ENCODE measurements around the gene MSMP. TPM values are rescaled to one million over a fixed set of nuclear protein-coding genes. Genes with fewer than 3 reads are reported as not detected.
A peak's percentile ranks its signal among the peaks of the same experiment; 100 is the strongest.

The MSMP gene
- total RNA-seq, 4 donors from 2014 or later, result not detected

DNA sequence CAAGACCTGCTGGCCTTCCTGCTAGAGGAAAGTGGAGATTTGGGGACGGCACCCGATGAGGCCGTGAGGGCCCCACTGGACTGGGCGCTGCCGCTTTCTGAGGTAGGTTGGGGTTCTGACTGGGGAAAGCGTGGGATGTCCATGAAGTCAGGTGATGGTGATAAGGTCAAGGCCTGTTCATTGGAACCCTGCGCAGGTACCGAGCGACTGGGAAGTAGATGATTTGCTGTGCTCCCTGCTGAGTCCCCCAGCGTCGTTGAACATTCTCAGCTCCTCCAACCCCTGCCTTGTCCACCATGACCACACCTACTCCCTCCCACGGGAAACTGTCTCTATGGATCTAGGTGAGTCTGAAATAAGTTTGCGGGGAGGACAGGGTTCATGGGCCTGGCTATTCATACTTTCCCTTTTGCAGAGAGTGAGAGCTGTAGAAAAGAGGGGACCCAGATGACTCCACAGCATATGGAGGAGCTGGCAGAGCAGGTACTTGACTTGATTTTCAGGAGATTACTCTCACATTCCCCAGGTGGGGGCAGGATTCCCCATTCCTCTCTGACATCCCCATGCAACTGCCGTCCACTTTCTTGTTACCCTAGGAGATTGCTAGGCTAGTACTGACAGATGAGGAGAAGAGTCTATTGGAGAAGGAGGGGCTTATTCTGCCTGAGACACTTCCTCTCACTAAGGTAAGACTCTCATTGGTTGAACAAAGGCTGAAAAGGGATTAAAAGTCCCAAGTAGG, 21.1 kb downstream of the MSMP start:
- TF ChIP-seq EP300 (IDR thresholded peaks at IDR 0.05; ENCODE audit: low read depth), result no peak
- TF ChIP-seq, protein P1, sequence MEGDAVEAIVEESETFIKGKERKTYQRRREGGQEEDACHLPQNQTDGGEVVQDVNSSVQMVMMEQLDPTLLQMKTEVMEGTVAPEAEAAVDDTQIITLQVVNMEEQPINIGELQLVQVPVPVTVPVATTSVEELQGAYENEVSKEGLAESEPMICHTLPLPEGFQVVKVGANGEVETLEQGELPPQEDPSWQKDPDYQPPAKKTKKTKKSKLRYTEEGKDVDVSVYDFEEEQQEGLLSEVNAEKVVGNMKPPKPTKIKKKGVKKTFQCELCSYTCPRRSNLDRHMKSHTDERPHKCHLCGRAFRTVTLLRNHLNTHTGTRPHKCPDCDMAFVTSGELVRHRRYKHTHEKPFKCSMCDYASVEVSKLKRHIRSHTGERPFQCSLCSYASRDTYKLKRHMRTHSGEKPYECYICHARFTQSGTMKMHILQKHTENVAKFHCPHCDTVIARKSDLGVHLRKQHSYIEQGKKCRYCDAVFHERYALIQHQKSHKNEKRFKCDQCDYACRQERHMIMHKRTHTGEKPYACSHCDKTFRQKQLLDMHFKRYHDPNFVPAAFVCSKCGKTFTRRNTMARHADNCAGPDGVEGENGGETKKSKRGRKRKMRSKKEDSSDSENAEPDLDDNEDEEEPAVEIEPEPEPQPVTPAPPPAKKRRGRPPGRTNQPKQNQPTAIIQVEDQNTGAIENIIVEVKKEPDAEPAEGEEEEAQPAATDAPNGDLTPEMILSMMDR (IDR thresholded peaks at IDR 0.05), result no peak
- peak in 2 of 3 donors; percentile 6 to 18 for TF ChIP-seq POLR2AphosphoS5 (IDR thresholded peaks at IDR 0.05)
- TF ChIP-seq POLR2A (IDR thresholded peaks at IDR 0.05), result no peak
- peaks cover 0 to 31% (median 15%) of the 10 kb centered on the region in 4 donors for H3K36me3 ChIP-seq

DNA sequence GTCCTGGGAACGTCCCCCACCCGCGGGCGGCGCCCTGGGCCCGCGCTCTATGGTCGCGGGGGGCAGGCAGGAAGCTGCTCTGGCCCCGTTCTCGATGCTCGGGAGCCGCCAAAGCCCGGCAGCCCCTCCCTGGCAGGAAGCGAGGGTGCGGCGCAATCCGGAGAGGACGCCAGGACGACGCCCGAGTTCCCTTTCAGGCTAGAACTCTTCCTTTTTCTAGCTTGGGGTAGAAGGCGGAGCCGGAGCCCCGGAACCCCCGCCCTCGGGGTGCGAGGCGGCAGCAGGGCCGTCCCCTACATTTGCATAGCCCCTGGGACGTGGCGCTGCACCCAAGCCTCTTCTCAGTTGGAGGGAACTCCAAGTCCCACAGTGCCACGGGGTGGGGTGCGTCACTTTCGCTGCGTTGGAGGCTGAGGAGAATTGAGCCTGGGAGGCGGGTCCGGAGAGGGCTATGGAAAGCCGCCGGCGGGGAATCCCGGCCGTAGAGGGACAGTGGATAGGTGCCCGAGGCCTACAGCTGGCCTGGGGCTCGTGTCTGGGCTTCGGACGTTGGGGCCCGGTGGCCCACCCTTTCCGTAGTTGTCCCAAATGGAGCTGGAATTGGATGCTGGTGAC, 21.8 kb downstream of the MSMP start, which contains the start of the genes CREB3 and TLN1:
TSS of gene CREB3 (plus strand) at position 482 of the 615 bp plus-strand sequence. CDS start at position 589, 107 bp downstream.
TSS of gene TLN1 (minus strand) at position 11 of the 615 bp plus-strand sequence. CDS start 6,501 bp downstream, outside the sequence.
- H3K36me3 ChIP-seq, result peaks cover 0 to 25% (median 12%) of the 10 kb centered on the region in 4 donors
- WGBS, 2 donors (ENCODE audit: low coverage in 1 of 2), result 1% methylated on average over 48 of the region's 49 CpGs; no CpG with 5 or more reads in 1 of the 2 donors
- TF ChIP-seq POLR2A (IDR thresholded peaks at IDR 0.05) (peak; percentile 81), EP300 (IDR thresholded peaks at IDR 0.05; ENCODE audit: low read depth) (no peak), POLR2AphosphoS5 (IDR thresholded peaks at IDR 0.05) (peak; percentile 55 to 91 (median 91))
- TF ChIP-seq, protein P1 (IDR thresholded peaks at IDR 0.05), result no peak
- H3K4me1 ChIP-seq, result peaks cover 36 to 67% (median 56%) of the 10 kb centered on the region in 4 donors
- no peaks in the 10 kb centered on the region for H3K27me3 ChIP-seq
- H3K27ac ChIP-seq, result peak within 1 kb of the TSS; percentile 94 to 98 (median 97)
- H3K4me3 ChIP-seq, result peak within 1 kb of the TSS; percentile 67 to 87 (median 78)
- H3K9me3 ChIP-seq, result no peaks in the 10 kb centered on the region
- peak; percentile 99 for DNase-seq
- intact Hi-C loops (cut with DNase I; ENCODE audit: low total_unique reads) (no loop called here), in situ Hi-C loops (cut with MboI; ENCODE audit: low pct_ligation_motif_present in 1 of 4, low pct_unique_long_range_greater_than_20kb in 1 of 4, low sequenced_read_pairs in 3 of 4) (loop anchor here in 1 of 4 donors (10.0 kb wide), 1 partner anchor 83 kb away; the partner anchor contains the start of genes HINT2 and SPAG8)

More for the DNA sequence above, 21.1 kb downstream of the MSMP start:
- DNase-seq, result peak; percentile 47
- Histone ChIP-seq H3K9me3 (no peaks in the 10 kb centered on the region), H3K4me1 (peaks cover 32 to 60% (median 49%) of the 10 kb centered on the region in 4 donors), H3K4me3 (peak overlapping the region; percentile 63 to 87 (median 78)), H3K27me3 (no peaks in the 10 kb centered on the region), H3K27ac (peak overlapping the region; percentile 94 to 98 (median 97))
- in situ Hi-C loops (cut with MboI; ENCODE audit: low pct_ligation_motif_present in 1 of 4, low pct_unique_long_range_greater_than_20kb in 1 of 4, low sequenced_read_pairs in 3 of 4) (loop anchor here in 1 of 4 donors (10.0 kb wide), 1 partner anchor 82 kb away; the partner anchor contains the start of genes HINT2 and SPAG8), intact Hi-C loops (cut with DNase I; ENCODE audit: low total_unique reads) (no loop called here)
- WGBS, 2 donors (ENCODE audit: low coverage in 1 of 2), result 1% methylated on average over 12 of the region's 14 CpGs; no CpG with 5 or more reads in 1 of the 2 donors

DNA sequence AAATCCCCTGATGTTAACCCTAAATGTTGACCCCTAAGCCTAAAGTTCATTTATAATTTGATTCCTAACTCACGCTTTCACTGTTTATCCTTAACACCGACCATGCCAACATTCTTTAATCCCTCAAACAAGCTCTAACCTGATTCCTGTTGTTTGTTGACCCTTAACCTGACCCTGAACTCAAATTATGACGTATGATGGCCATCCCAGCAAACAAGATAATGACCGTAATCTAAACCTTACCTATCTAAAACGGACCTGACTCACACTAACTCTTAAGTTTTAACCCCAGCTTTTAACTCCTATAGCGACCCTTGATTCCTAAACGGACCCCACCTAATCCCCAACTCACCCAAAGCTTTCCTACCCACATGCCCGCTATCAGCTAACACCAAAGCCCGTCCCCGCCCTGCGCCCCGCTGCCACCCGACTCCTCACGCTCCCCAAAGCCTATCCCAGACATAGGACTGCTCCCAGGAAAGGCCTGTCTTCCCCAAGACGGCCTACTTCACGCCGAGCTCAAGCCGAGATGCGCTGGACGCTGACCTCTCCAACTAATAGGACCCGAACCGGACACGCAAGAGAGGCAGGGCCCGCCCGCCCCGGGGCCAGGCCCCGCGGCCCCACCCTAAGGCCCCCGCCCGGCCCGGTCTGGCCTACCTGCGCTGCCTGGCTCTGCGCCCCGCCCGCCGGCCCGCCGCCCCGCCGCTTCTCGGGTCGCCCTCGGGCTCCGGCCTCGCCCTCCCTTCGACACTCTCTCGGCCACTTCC, 22.5 kb downstream of the MSMP start:
- peak overlapping the region; percentile 67 to 87 (median 78) for H3K4me3 ChIP-seq
- H3K36me3 ChIP-seq, result peaks cover 0 to 19% (median 8%) of the 10 kb centered on the region in 4 donors
- no peak for DNase-seq
- H3K4me1 ChIP-seq, result peaks cover 43 to 74% (median 63%) of the 10 kb centered on the region in 4 donors
- peak; percentile 36 for TF ChIP-seq POLR2A (IDR thresholded peaks at IDR 0.05)
- TF ChIP-seq, protein P1 (IDR thresholded peaks at IDR 0.05), result peak in 1 of 5 experiments; percentile 2
- TF ChIP-seq POLR2AphosphoS5 (IDR thresholded peaks at IDR 0.05), result peak in 1 of 3 donors; percentile 93
- no peak for TF ChIP-seq EP300 (IDR thresholded peaks at IDR 0.05; ENCODE audit: low read depth)
- 0% methylated on average over 5 to 23 of the region's 47 CpGs for WGBS, 2 donors (ENCODE audit: low coverage in 1 of 2)
- no peaks in the 10 kb centered on the region for H3K9me3 ChIP-seq
- H3K27me3 ChIP-seq, result no peaks in the 10 kb centered on the region
- in situ Hi-C loops (cut with MboI; ENCODE audit: low pct_ligation_motif_present in 1 of 4, low pct_unique_long_range_greater_than_20kb in 1 of 4, low sequenced_read_pairs in 3 of 4), result loop anchor here in 1 of 4 donors (10.0 kb wide), 1 partner anchor 83 kb away; the partner anchor contains the start of genes HINT2 and SPAG8
- peak overlapping the region; percentile 94 to 98 (median 97) for H3K27ac ChIP-seq
- intact Hi-C loops (cut with DNase I; ENCODE audit: low total_unique reads), result no loop called here
